B cell (primary cell): ENCODE measurements around the gene NELL1. TPM values are rescaled to one million over a fixed set of nuclear protein-coding genes. Genes with fewer than 3 reads are reported as not detected.

ENCODE experiments used
- ATAC-seq: fragments of 200-7000 bp; cut with Tn5 transposase; one replicate; pipeline ENCODE4 v1.10.0; 2021; ENCODE audit warnings: low read depth, mild to moderate bottlenecking, moderate number of reproducible peaks, moderate library complexity
- CTCF ChIA-PET: fragments of 350-600 bp; sonication (Branson Sonifier 250); formaldehyde crosslinking; loops from one replicate; lab custom pipeline; 2021; ENCODE audit warnings: antibody characterized with exemption, inconsistent platforms; lab: Charles Lee
- POLR2A ChIA-PET: fragments of 350-600 bp; sonication (Branson Sonifier 250); formaldehyde crosslinking; loops from one replicate; lab custom pipeline; 2021; ENCODE audit warnings: antibody characterized with exemption; lab: Charles Lee
- DNase-seq: peaks from one replicate; pipeline ENCODE4 v3.0.0; 2013
- H2AFZ ChIP-seq: 2 replicates; pipeline ENCODE4 v1.6.1; 2012; ENCODE audit warnings: mild to moderate bottlenecking, low read depth, low read length; ENCODE audit not compliant: insufficient read depth, poor library complexity, severe bottlenecking
- H3K27ac ChIP-seq, 2 donors: 1 replicate in 1 of 2; 2 replicates in 1 of 2; pipeline ENCODE4 v1.5.1; 2012 to 2013; ENCODE audit warnings: low read length in 2 of 2, mild to moderate bottlenecking in 2 of 2, moderate library complexity in 1 of 2
- H3K27me3 ChIP-seq, 4 experiments: fragments of 200-600 bp in 1 of 4; sonication (generic) in 1 of 4; replicated peaks in 1 of 4; 1 replicate in 2 of 4; 2 replicates in 2 of 4; pipeline versions ENCODE4 v1.6.1 to v1.7.0; 2013 to 2016; ENCODE audit warnings: low read length in 3 of 4, mild to moderate bottlenecking in 2 of 4, mixed read lengths in 1 of 4, moderate library complexity in 1 of 4; ENCODE audit not compliant: insufficient read depth in 4 of 4, control insufficient read depth in 3 of 4; ENCODE audit errors: control extremely low read depth in 1 of 4
- H3K36me3 ChIP-seq, 2 experiments: replicated peaks in 1 of 2; 1 replicate in 1 of 2; 2 replicates in 1 of 2; pipeline versions ENCODE4 v1.6.1 to v1.7.1; 2013; ENCODE audit warnings: low read length in 1 of 2; ENCODE audit not compliant: insufficient read depth in 2 of 2, control insufficient read depth in 1 of 2; ENCODE audit errors: control extremely low read depth in 1 of 2, extremely low read depth in 1 of 2
- H3K4me1 ChIP-seq, 2 donors: fragments of 200-600 bp in 1 of 2; sonication (generic) in 1 of 2; 1 replicate in 1 of 2; 2 replicates in 1 of 2; pipeline versions ENCODE4 v1.5.1 to v1.6.1; 2013 to 2017; ENCODE audit warnings: low read length in 2 of 2; ENCODE audit not compliant: control insufficient read depth in 2 of 2, insufficient read depth in 2 of 2
- H3K4me2 ChIP-seq: replicated peaks from 2 replicates; pipeline ENCODE3; 2012; ENCODE audit warnings: mild to moderate bottlenecking, low read depth, low read length; ENCODE audit not compliant: poor library complexity, severe bottlenecking
- H3K4me3 ChIP-seq, 5 experiments: fragments of 200-600 bp in 1 of 5; sonication (generic) in 1 of 5; 1 replicate in 3 of 5; 2 replicates in 2 of 5; pipeline versions ENCODE4 v1.5.1 to v1.7.0; 2011 to 2016; ENCODE audit warnings: low read length in 4 of 5, mild to moderate bottlenecking in 4 of 5, low read depth in 2 of 5, control low read depth in 1 of 5, moderate library complexity in 1 of 5; ENCODE audit not compliant: insufficient read depth in 1 of 5; ENCODE audit errors: control extremely low read depth in 1 of 5, extremely low read depth in 1 of 5
- H3K79me2 ChIP-seq: fragments of 200-600 bp; sonication (generic); one replicate; pipeline ENCODE4 v1.6.0; 2016; ENCODE audit warnings: low read length; ENCODE audit not compliant: control insufficient read depth, insufficient read depth
- H3K9ac ChIP-seq: fragments of 200-600 bp; sonication (generic); 2 replicates; pipeline ENCODE4 v1.6.1; 2017; ENCODE audit warnings: mild to moderate bottlenecking, low read length, moderate library complexity
- H3K9me3 ChIP-seq, 3 donors: one replicate each; pipeline versions ENCODE4 v1.6.1 to v1.7.1; 2013; ENCODE audit warnings: low read length in 2 of 3; ENCODE audit not compliant: control insufficient read depth in 2 of 3, insufficient read depth in 1 of 3; ENCODE audit errors: control extremely low read depth in 1 of 3
- H4K20me1 ChIP-seq: 2 replicates; pipeline ENCODE4 v1.6.0; 2012; ENCODE audit warnings: mild to moderate bottlenecking, low read length; ENCODE audit not compliant: insufficient read depth, control insufficient read depth, poor library complexity, severe bottlenecking
- H3K27ac Mint-ChIP-seq: one replicate; pipeline ENCODE4 v1.8.0; 2021; ENCODE audit warnings: mixed read lengths
- H3K27me3 Mint-ChIP-seq: one replicate; pipeline ENCODE4 v1.8.0; 2021; ENCODE audit warnings: mixed read lengths
- H3K4me1 Mint-ChIP-seq: one replicate; pipeline ENCODE4 v1.8.0; 2021; ENCODE audit warnings: mixed read lengths
- H3K4me3 Mint-ChIP-seq: one replicate; pipeline ENCODE4 v1.8.0; 2021; ENCODE audit warnings: mixed read lengths
- H3K9me3 Mint-ChIP-seq: one replicate; pipeline ENCODE4 v1.8.0; 2022; ENCODE audit warnings: mixed read lengths; ENCODE audit not compliant: insufficient read depth
- EZH2 ChIP-seq: IDR thresholded peaks from 2 replicates; pipeline ENCODE4 v1.6.1; 2012; ENCODE audit warnings: borderline replicate concordance, low read depth, mild to moderate bottlenecking, moderate library complexity, low read length; ENCODE audit not compliant: insufficient read depth, poor library complexity, severe bottlenecking
- WGBS: methylation state at CpG from one replicate; pipeline ENCODE4 v1.1.5; 2013; ENCODE audit warnings: missing lambda C conversion rate; ENCODE audit not compliant: insufficient coverage; 5-methylcytosine and 5-hydroxymethylcytosine counted together
- intact Hi-C: fragments of 100-400 bp; cut with micrococcal nuclease; formaldehyde crosslinking; loops from one replicate; pipeline ENCODE4 v1.10.0; 2022
- polyA plus RNA-seq: library from polyadenylated mRNA; depleted of rRNA; stranded (reverse); fragments of >200 nt; gene quantifications from 2 replicates; pipeline ENCODE4 v1.2.3, GENCODE V29; 2012
- total RNA-seq, 2 donors: library from RNA; stranded (reverse); fragments of 120-200 nt in 1 of 2; gene quantifications; 1 replicate in 1 of 2; 2 replicates in 1 of 2; pipeline versions ENCODE4 v1.2.3 to v1.2.4, GENCODE V29; 2013 to 2022
- TF ChIP-seq, protein P1 (sequence below): fragments of 200-600 bp; IDR thresholded peaks from one replicate; pipeline ENCODE4 v1.8.0; 2022; ENCODE audit warnings: antibody characterized with exemption, mild to moderate bottlenecking

NELL1 gene
- total and polyA plus RNA-seq, 2 donors (not counting 1 experiment from before 2014, with no cell fraction given) = not detected

DNA sequence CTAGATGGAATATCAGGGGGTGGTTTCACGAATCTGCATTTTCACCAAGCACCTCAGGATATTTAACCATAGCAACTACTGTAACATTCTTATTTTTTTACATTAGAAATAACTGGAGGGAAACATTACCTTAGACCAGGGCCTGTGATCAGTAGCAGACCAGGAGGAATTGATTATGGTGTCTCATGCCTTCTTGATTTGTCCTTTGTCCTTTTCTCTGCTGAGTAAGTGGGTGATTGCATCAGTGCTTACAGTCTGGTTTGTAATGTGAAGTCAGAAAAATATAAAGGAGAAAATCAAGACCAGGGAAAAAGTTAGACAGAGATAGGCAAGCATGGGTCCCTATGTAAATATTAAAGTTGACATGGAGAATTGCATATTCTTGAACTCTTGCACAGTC lies 703.3 kb downstream of the NELL1 start:
- Mint-ChIP-seq H3K9me3 (peaks cover 4% of the 10 kb centered on the region), H3K27me3 (no peaks in the 10 kb centered on the region), H3K4me3 (no peak overlapping the region), H3K4me1 (no peaks in the 10 kb centered on the region), H3K27ac (no peak overlapping the region)
- no peak overlapping the region for H3K4me2 ChIP-seq
- no peak overlapping the region for H3K9ac ChIP-seq
- ATAC-seq (no peak), DNase-seq (no peak)
- no peaks in the 10 kb centered on the region for H3K4me1 ChIP-seq
- H4K20me1 ChIP-seq = no peaks in the 10 kb centered on the region
- ChIA-PET CTCF (no interaction called here), POLR2A (no interaction called here)
- H3K27ac ChIP-seq = no peak overlapping the region
- no CpG with 5 or more reads among the region's 1 CpG for whole genome bisulfite sequencing
- no peaks in the 10 kb centered on the region for H3K27me3 ChIP-seq
- H3K9me3 ChIP-seq = no peaks in the 10 kb centered on the region
- H3K36me3 ChIP-seq = no peaks in the 10 kb centered on the region
- intact Hi-C loops = no loop called here
- H3K79me2 ChIP-seq = no peaks in the 10 kb centered on the region
- no peak overlapping the region for H2AFZ ChIP-seq
- H3K4me3 ChIP-seq = no peak overlapping the region
- TF ChIP-seq, protein P1, sequence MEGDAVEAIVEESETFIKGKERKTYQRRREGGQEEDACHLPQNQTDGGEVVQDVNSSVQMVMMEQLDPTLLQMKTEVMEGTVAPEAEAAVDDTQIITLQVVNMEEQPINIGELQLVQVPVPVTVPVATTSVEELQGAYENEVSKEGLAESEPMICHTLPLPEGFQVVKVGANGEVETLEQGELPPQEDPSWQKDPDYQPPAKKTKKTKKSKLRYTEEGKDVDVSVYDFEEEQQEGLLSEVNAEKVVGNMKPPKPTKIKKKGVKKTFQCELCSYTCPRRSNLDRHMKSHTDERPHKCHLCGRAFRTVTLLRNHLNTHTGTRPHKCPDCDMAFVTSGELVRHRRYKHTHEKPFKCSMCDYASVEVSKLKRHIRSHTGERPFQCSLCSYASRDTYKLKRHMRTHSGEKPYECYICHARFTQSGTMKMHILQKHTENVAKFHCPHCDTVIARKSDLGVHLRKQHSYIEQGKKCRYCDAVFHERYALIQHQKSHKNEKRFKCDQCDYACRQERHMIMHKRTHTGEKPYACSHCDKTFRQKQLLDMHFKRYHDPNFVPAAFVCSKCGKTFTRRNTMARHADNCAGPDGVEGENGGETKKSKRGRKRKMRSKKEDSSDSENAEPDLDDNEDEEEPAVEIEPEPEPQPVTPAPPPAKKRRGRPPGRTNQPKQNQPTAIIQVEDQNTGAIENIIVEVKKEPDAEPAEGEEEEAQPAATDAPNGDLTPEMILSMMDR = no peak
- no peak for TF ChIP-seq EZH2

DNA sequence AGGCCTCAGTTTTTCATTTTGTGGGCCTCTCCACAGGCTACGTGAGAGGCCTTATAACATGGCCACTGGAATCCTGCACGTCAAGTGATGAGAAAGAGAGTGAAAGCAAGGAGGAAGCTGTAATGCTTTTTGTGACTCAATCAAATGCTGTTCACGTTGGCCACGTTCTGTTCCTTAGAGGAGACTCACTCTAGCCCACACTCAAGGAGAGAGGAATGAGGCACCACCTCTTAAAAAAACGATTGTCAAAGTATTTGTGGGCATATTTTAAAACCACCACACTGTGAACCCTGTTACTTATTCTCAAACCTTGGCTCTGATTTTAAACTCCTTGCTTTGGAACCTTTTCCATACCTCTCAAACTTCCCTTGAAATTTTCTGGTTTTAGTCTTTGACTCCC lies 705.0 kb downstream of the NELL1 start:
- ATAC-seq = no peak
- H3K4me1 ChIP-seq = no peaks in the 10 kb centered on the region
- ChIA-PET CTCF (no interaction called here), POLR2A (no interaction called here)
- H3K27me3 ChIP-seq = no peaks in the 10 kb centered on the region
- no peaks in the 10 kb centered on the region for H3K79me2 ChIP-seq
- Mint-ChIP-seq H3K4me3 (no peak overlapping the region), H3K9me3 (peaks cover 4% of the 10 kb centered on the region), H3K27me3 (no peaks in the 10 kb centered on the region), H3K27ac (no peak overlapping the region), H3K4me1 (no peaks in the 10 kb centered on the region)
- no peaks in the 10 kb centered on the region for H3K36me3 ChIP-seq
- H3K9me3 ChIP-seq = no peaks in the 10 kb centered on the region
- H4K20me1 ChIP-seq = no peaks in the 10 kb centered on the region
- no peak overlapping the region for H3K9ac ChIP-seq
- TF ChIP-seq, protein P1 = no peak
- TF ChIP-seq EZH2 = no peak
- H3K4me3 ChIP-seq = no peak overlapping the region
- WGBS = 94% methylated on average over 3 of the region's 5 CpGs
- DNase-seq = no peak
- no peak overlapping the region for H3K4me2 ChIP-seq
- intact Hi-C loops = no loop called here
- H3K27ac ChIP-seq = no peak overlapping the region
- no peak overlapping the region for H2AFZ ChIP-seq
